DOHH2 (cell line): Measurements from ENCODE around the gene FXYD1.

Experiments
- H3F3A ChIP-seq: fragments of 200-600 bp; sonication (generic), shearing (Covaris generic); 2 replicates; pipeline ENCODE4 v1.6.0; 2016; ENCODE audit warnings: antibody characterized with exemption, mild to moderate bottlenecking; ENCODE audit not compliant: control insufficient read depth, insufficient read depth
- H3K27ac ChIP-seq: fragments of 200-600 bp; sonication (generic); 2 replicates; pipeline ENCODE4 v1.5.1; 2014; ENCODE audit warnings: low read depth, mild to moderate bottlenecking, low read length, moderate library complexity
- H3K27me3 ChIP-seq: fragments of 200-600 bp; sonication (generic); 2 replicates; pipeline ENCODE4 v1.6.1; 2014; ENCODE audit warnings: mild to moderate bottlenecking, low read length, mixed read lengths; ENCODE audit not compliant: control insufficient read depth
- H3K36me3 ChIP-seq: fragments of 200-600 bp; sonication (generic); 2 replicates; pipeline ENCODE4 v1.6.1; 2014; ENCODE audit warnings: mild to moderate bottlenecking, low read length, moderate library complexity, mixed read lengths; ENCODE audit not compliant: control insufficient read depth
- H3K4me1 ChIP-seq: fragments of 200-600 bp; sonication (generic); 2 replicates; pipeline ENCODE4 v1.6.1; 2014; ENCODE audit warnings: mild to moderate bottlenecking, low read length, mixed read lengths; ENCODE audit not compliant: control insufficient read depth
- H3K4me2 ChIP-seq: fragments of 200-600 bp; sonication (generic); 2 replicates; pipeline ENCODE4 v1.6.0; 2014; ENCODE audit warnings: mild to moderate bottlenecking, low read length, moderate library complexity
- H3K4me3 ChIP-seq: fragments of 200-600 bp; sonication (generic); 2 replicates; pipeline ENCODE4 v1.5.1; 2014; ENCODE audit warnings: mild to moderate bottlenecking, low read length, mixed read lengths
- H3K79me2 ChIP-seq: fragments of 200-600 bp; sonication (generic); 2 replicates; pipeline ENCODE4 v1.6.1; 2014; ENCODE audit warnings: mild to moderate bottlenecking, low read length, mixed read lengths; ENCODE audit not compliant: control insufficient read depth
- H3K9me2 ChIP-seq: fragments of 200-600 bp; sonication (generic); replicated peaks from 2 replicates; pipeline ENCODE4 v1.6.1; 2014; ENCODE audit warnings: mild to moderate bottlenecking, low read length, mixed read lengths; ENCODE audit not compliant: control insufficient read depth
- H3K9me3 ChIP-seq: fragments of 200-600 bp; sonication (generic); 2 replicates; pipeline ENCODE4 v1.6.1; 2014; ENCODE audit warnings: antibody characterized with exemption, low read length, mixed read lengths; ENCODE audit not compliant: control insufficient read depth, insufficient read depth
- H4K20me1 ChIP-seq: fragments of 200-600 bp; sonication (generic); 2 replicates; pipeline ENCODE4 v1.6.0; 2014; ENCODE audit warnings: low read depth, mild to moderate bottlenecking, antibody characterized with exemption, low read length, moderate library complexity; ENCODE audit not compliant: control insufficient read depth, insufficient read depth
- EZH2phosphoT487 ChIP-seq: fragments of 200-600 bp; sonication (generic); IDR thresholded peaks from 2 replicates; pipeline ENCODE4 v1.6.1; 2017; ENCODE audit warnings: borderline replicate concordance, mild to moderate bottlenecking, antibody characterized with exemption, low read length, moderate library complexity, mixed read lengths
- TF ChIP-seq, protein P1 (sequence below): fragments of 200-600 bp; sonication (generic); IDR thresholded peaks from one replicate; pipeline ENCODE4 v1.5.1; 2014; ENCODE audit warnings: antibody characterized with exemption, mild to moderate bottlenecking, low read depth, low read length; ENCODE audit not compliant: poor library complexity, severe bottlenecking

Gene FXYD1

DNA sequence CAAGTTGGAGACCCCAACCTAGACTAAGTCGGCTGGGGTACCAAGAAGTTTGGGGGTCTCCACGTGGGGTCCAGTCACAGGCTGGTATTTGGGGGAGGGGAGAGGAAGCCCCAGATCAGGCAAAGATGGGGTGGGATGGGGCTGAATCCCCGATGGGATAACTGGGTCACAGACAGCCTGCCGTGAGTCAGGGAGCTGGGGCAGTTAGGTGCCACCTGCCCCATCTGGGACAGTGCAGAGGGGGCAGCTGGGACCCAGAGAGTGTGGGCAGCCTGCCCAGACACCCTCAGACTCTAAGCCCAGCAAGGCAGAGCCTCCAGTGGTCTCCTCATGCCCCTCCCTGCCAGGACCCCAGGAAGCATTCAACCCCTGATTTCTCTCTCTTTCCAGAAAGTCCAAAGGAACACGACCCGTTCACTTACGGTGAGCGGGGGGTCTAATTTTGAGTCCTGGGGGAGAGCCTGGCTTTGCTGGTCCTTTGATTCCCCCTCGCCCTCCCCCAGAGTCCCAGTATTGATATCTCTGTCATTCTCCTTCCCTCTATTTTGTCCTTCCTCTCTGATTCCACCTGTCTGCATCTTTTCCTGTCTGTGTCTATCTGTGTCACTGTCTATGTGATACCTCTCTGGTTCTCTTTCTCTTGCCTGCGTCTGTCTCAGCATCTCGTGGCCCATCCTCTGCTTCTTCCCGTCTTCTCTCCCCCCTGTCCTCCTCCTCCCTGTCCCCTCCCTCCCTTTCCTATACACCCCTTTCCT, 1.8 kb downstream of the FXYD1 start:
- H3K27me3 ChIP-seq = peaks cover 38% of the 10 kb centered on the region
- H3K36me3 ChIP-seq = no peaks in the 10 kb centered on the region
- no peaks in the 10 kb centered on the region for H3K9me2 ChIP-seq
- no peaks in the 10 kb centered on the region for H4K20me1 ChIP-seq
- TF ChIP-seq EZH2phosphoT487 = no peak
- TF ChIP-seq, protein P1, sequence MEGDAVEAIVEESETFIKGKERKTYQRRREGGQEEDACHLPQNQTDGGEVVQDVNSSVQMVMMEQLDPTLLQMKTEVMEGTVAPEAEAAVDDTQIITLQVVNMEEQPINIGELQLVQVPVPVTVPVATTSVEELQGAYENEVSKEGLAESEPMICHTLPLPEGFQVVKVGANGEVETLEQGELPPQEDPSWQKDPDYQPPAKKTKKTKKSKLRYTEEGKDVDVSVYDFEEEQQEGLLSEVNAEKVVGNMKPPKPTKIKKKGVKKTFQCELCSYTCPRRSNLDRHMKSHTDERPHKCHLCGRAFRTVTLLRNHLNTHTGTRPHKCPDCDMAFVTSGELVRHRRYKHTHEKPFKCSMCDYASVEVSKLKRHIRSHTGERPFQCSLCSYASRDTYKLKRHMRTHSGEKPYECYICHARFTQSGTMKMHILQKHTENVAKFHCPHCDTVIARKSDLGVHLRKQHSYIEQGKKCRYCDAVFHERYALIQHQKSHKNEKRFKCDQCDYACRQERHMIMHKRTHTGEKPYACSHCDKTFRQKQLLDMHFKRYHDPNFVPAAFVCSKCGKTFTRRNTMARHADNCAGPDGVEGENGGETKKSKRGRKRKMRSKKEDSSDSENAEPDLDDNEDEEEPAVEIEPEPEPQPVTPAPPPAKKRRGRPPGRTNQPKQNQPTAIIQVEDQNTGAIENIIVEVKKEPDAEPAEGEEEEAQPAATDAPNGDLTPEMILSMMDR = no peak
- peak overlapping the region; percentile 49 for H3K4me3 ChIP-seq
- H3F3A ChIP-seq = peaks cover 7% of the 10 kb centered on the region; the same call in 1 of the 2 replicates
- H3K27ac ChIP-seq = no peak overlapping the region
- H3K9me3 ChIP-seq = no peaks in the 10 kb centered on the region
- H3K79me2 ChIP-seq = no peaks in the 10 kb centered on the region
- peak overlapping the region; percentile 70 for H3K4me2 ChIP-seq
- H3K4me1 ChIP-seq = peaks cover 38% of the 10 kb centered on the region

DNA sequence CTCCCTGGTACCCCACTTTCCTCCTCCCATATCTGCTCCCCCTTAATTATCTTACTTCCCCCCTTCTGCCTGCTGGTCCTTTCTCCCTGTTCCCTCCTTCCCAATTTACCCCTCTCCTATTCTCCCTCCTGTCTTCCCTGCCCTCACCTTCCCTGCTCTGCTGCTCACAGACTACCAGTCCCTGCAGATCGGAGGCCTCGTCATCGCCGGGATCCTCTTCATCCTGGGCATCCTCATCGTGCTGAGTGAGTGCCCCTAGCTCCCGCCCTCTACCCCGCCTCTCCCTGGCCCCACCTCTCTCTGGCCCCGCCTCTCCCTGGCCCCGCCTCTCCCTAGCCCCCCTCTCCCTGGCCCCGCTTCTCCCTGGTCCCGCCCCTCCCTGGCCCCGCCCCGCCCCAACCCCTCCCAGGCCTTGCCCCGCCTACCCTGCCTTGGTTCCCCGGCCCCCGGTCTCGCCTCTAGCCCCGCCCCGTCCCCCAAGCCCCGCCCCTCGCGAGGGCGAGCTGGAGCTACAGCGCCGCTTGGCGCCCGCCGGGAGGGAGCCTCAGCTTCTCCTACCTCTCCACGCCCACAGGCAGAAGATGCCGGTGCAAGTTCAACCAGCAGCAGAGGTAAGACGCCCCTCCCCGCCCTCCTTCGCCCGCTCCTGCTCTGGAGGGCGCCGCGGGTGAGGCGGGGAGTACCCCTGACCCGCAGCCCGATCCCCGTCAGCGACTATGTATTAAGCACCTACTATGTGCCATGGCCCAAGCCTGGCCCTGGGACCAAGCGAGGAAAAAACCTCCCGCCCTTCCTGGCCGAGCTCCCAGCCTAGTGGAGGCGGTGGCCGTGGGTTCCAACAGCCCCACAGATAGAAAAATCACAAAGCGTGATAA, 2.6 kb downstream of the FXYD1 start:
- Histone ChIP-seq H3K9me2 (no peaks in the 10 kb centered on the region), H3K27me3 (peaks cover 37% of the 10 kb centered on the region), H4K20me1 (no peaks in the 10 kb centered on the region), H3K4me2 (peak overlapping the region; percentile 86), H3K36me3 (no peaks in the 10 kb centered on the region), H3K9me3 (no peaks in the 10 kb centered on the region), H3K79me2 (no peaks in the 10 kb centered on the region), H3F3A (peaks cover 8% of the 10 kb centered on the region; the same call in 1 of the 2 replicates), H3K27ac (peak overlapping the region; percentile 30), H3K4me3 (peak overlapping the region; percentile 72), H3K4me1 (peaks cover 38% of the 10 kb centered on the region)
- TF ChIP-seq EZH2phosphoT487 = no peak
- TF ChIP-seq, protein P1 = peak; percentile 67

- Histone ChIP-seq H3K9me2 (no peaks in the 10 kb centered on the region), H3K27ac (peak overlapping the region; percentile 30), H3K79me2 (no peaks in the 10 kb centered on the region), H4K20me1 (no peaks in the 10 kb centered on the region), H3K4me1 (peaks cover 37% of the 10 kb centered on the region), H3F3A (peaks cover 8% of the 10 kb centered on the region; the same call in 1 of the 2 replicates), H3K4me2 (peak overlapping the region; percentile 86), H3K9me3 (no peaks in the 10 kb centered on the region), H3K4me3 (peak overlapping the region; percentile 72), H3K27me3 (peaks cover 29% of the 10 kb centered on the region), H3K36me3 (no peaks in the 10 kb centered on the region)
- TF ChIP-seq, protein P1 = no peak
- no peak for TF ChIP-seq EZH2phosphoT487
Measured at GRCh38 chr19:35141837-35142605, 3.4 kb downstream of the FXYD1 start.
